ENCODE results near the gene PAQR5.

PAQR5 gene

GRCh38 chr15:69386284-69386683 is 87.6 kb downstream of the PAQR5 start:
- no peak for TF ChIP-seq CTCF (IDR thresholded peaks at IDR 0.05; ENCODE audit: extremely low read depth, insufficient read depth, missing control alignments)
- DNase-seq (ENCODE audit: low spot score): no peak
- in situ Hi-C loops (cut with MboI; ENCODE audit: low pct_unique_long_range_greater_than_20kb, low sequenced_read_pairs, unreplicated experiment): loop anchor here (25.0 kb wide), 1 partner anchor 324 kb away; no protein-coding TSS in a partner anchor

- no peak for TF ChIP-seq CTCF (IDR thresholded peaks at IDR 0.05; ENCODE audit: extremely low read depth, insufficient read depth, missing control alignments)
- in situ Hi-C loops (cut with MboI; ENCODE audit: low pct_unique_long_range_greater_than_20kb, low sequenced_read_pairs, unreplicated experiment): loop anchor here (25.0 kb wide), 1 partner anchor 326 kb away; no protein-coding TSS in a partner anchor
- no peak for DNase-seq (ENCODE audit: low spot score)
Observed at GRCh38 chr15:69388260-69388705, 89.6 kb downstream of the PAQR5 start.

- DNase-seq (ENCODE audit: low spot score): no peak
- no peak for TF ChIP-seq CTCF (IDR thresholded peaks at IDR 0.05; ENCODE audit: extremely low read depth, insufficient read depth, missing control alignments)
- in situ Hi-C loops (cut with MboI; ENCODE audit: low pct_unique_long_range_greater_than_20kb, low sequenced_read_pairs, unreplicated experiment): loop anchor here (25.0 kb wide), 1 partner anchor 327 kb away; no protein-coding TSS in a partner anchor
Observed at GRCh38 chr15:69389426-69389825, 90.7 kb downstream of the PAQR5 start.

GRCh38 chr15:69390575-69390974 is 91.9 kb downstream of the PAQR5 start:
- no peak for DNase-seq (ENCODE audit: low spot score)
- in situ Hi-C loops (cut with MboI; ENCODE audit: low pct_unique_long_range_greater_than_20kb, low sequenced_read_pairs, unreplicated experiment): loop anchor here (25.0 kb wide), 1 partner anchor 328 kb away; no protein-coding TSS in a partner anchor
- TF ChIP-seq CTCF (IDR thresholded peaks at IDR 0.05; ENCODE audit: extremely low read depth, insufficient read depth, missing control alignments): no peak

- in situ Hi-C loops (cut with MboI; ENCODE audit: low pct_unique_long_range_greater_than_20kb, low sequenced_read_pairs, unreplicated experiment): loop anchor here (25.0 kb wide), 1 partner anchor 329 kb away; no protein-coding TSS in a partner anchor
- TF ChIP-seq CTCF (IDR thresholded peaks at IDR 0.05; ENCODE audit: extremely low read depth, insufficient read depth, missing control alignments): no peak
- no peak for DNase-seq (ENCODE audit: low spot score)
Observed at GRCh38 chr15:69391046-69391757, 92.5 kb downstream of the PAQR5 start.

GRCh38 chr15:69392352-69392751 is 93.6 kb downstream of the PAQR5 start:
- no peak for DNase-seq (ENCODE audit: low spot score)
- in situ Hi-C loops (cut with MboI; ENCODE audit: low pct_unique_long_range_greater_than_20kb, low sequenced_read_pairs, unreplicated experiment): loop anchor here (25.0 kb wide), 1 partner anchor 330 kb away; no protein-coding TSS in a partner anchor
- TF ChIP-seq CTCF (IDR thresholded peaks at IDR 0.05; ENCODE audit: extremely low read depth, insufficient read depth, missing control alignments): no peak
